BE2C (cell line): ENCODE results near the gene NRK.
"Not testable (repeated sequence)": the region's sequence is repeated elsewhere in the genome, so short reads cannot be mapped to it uniquely, and the experiment has no call there.

Experiments
- DNase-seq: peaks from one replicate; pipeline ENCODE4 v3.0.0-alpha.2; 2020
- H3K27me3 ChIP-seq: fragments of 250-450 bp; sonication (Bioruptor Pico); 2 replicates; pipeline ENCODE4 v1.5.1; 2020; ENCODE audit warnings: mild to moderate bottlenecking
- H3K36me3 ChIP-seq: fragments of 250-450 bp; sonication (Bioruptor Pico); 2 replicates; pipeline ENCODE4 v1.5.1; 2020; ENCODE audit warnings: mild to moderate bottlenecking
- H3K4me1 ChIP-seq: fragments of 250-450 bp; sonication (Bioruptor Pico); 2 replicates; pipeline ENCODE4 v1.5.1; 2020
- H3K4me3 ChIP-seq: 2 replicates; pipeline ENCODE4 v1.5.1; 2011; ENCODE audit warnings: low read depth, low read length
- H3K9me3 ChIP-seq: fragments of 250-450 bp; sonication (Bioruptor Pico); 2 replicates; pipeline ENCODE4 v1.5.1; 2020
- TF ChIP-seq, protein P1 (sequence below): IDR thresholded peaks from 2 replicates; pipeline ENCODE4 v1.5.1; 2012; ENCODE audit warnings: mild to moderate bottlenecking, low read depth, low read length

NRK gene

DNA sequence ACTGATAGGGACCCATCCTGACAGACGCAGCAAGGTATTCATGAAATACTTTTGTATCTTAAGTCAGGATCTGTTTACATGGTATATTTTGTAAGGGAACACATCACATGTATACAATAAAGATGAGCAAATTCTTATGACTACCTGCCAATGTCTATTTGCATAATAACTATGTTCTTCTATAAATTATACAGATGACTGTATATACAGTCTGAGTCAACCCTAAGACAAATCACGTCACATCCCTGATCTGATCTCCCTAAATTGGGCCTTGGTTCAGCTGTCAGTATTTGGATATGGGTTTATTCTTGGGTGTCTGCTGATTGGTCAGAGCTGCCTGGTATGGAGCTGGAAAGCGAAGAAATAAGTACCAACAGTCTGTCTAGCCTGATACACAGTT, 122.9 kb downstream of the NRK start:
- no peaks in the 10 kb centered on the region for H3K4me1 ChIP-seq
- no peaks in the 10 kb centered on the region for H3K9me3 ChIP-seq
- TF ChIP-seq, protein P1, sequence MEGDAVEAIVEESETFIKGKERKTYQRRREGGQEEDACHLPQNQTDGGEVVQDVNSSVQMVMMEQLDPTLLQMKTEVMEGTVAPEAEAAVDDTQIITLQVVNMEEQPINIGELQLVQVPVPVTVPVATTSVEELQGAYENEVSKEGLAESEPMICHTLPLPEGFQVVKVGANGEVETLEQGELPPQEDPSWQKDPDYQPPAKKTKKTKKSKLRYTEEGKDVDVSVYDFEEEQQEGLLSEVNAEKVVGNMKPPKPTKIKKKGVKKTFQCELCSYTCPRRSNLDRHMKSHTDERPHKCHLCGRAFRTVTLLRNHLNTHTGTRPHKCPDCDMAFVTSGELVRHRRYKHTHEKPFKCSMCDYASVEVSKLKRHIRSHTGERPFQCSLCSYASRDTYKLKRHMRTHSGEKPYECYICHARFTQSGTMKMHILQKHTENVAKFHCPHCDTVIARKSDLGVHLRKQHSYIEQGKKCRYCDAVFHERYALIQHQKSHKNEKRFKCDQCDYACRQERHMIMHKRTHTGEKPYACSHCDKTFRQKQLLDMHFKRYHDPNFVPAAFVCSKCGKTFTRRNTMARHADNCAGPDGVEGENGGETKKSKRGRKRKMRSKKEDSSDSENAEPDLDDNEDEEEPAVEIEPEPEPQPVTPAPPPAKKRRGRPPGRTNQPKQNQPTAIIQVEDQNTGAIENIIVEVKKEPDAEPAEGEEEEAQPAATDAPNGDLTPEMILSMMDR, result no peak
- no peak for DNase-seq
- no peak overlapping the region for H3K4me3 ChIP-seq
- H3K27me3 ChIP-seq, result no peaks in the 10 kb centered on the region
- H3K36me3 ChIP-seq, result no peaks in the 10 kb centered on the region

DNA sequence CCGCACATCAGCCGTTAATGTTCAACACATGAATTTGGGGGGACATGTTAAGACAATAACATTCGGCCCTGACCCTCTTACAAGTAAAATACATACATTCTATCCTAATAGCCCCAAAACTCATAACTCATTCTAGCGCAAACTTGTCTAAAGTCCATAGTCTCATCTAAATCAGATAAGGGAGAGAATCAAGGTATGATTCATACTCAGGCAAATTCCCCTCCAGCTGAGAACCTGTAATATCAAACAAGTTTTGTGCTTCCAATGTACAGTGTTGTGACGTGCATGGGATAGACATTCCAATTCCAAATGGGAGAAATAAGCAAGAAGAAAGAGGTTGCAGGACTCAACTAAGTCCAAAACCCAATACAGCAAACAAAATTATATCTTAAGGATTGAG, 147.1 kb downstream of the NRK start:
- Histone ChIP-seq H3K27me3 (no peaks in the 10 kb centered on the region), H3K4me1 (no peaks in the 10 kb centered on the region), H3K36me3 (no peaks in the 10 kb centered on the region), H3K9me3 (no peaks in the 10 kb centered on the region), H3K4me3 (no peak overlapping the region)
- TF ChIP-seq, protein P1, result no peak
- DNase-seq, result no peak

DNA sequence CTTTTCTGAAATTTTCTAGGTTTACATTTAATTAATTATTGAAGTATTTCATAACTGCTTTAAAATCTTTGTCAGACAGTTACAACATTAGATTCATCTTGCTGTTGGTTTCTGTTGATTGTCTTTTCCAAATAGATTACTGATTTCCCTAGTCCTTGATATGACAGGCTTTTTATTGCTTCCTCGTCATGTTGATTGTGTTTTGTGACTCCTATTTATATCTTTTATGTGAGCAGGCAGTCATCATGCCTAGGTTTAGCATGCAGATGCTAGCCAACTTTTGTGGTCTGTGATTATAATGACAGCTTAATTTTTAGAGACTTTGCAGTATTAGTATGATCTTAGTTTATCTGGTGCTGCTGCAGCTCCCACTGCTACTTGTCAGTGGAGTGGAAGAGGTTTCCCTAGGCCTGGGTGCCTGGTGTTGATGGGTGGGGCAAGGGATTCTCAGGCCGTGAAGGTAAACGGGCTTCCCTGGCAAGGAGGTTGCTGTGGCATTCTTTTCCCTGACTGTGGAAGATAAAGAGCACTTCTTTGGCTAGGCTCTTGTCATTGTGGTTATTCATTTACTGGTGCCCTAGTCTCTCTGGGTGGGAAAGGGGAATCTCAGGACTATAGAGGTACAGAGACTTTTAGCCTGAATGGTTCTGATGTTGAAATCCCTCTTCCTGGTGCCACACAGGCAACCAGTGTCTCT, 150.5 kb downstream of the NRK start:
- DNase-seq, result no peak
- Histone ChIP-seq H3K27me3 (no peaks in the 10 kb centered on the region), H3K36me3 (no peaks in the 10 kb centered on the region), H3K9me3 (no peaks in the 10 kb centered on the region), H3K4me1 (no peaks in the 10 kb centered on the region), H3K4me3 (no peak overlapping the region)
- TF ChIP-seq, protein P1, result no peak

DNA sequence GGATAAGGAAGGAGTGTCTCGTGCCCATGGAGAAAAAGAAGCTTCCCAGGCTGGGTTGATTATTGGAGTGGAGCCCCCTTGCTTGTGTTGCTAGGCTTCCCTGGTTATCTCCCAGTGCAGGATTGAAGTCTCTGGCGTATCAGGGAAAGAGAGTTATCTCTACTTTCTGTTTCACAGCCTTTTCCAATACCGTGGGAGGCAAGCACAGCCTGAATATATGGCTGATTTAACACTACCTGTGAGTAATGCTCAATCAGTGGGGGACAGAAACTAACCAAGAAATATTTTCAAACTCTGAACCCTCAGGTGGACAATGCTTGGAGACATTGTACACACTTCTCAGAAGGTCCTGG, 151.0 kb downstream of the NRK start:
- TF ChIP-seq, protein P1, result no peak
- no peaks in the 10 kb centered on the region for H3K27me3 ChIP-seq
- no peaks in the 10 kb centered on the region for H3K4me1 ChIP-seq
- no peak overlapping the region for H3K4me3 ChIP-seq
- no peaks in the 10 kb centered on the region for H3K36me3 ChIP-seq
- no peak for DNase-seq
- H3K9me3 ChIP-seq, result no peaks in the 10 kb centered on the region

DNA sequence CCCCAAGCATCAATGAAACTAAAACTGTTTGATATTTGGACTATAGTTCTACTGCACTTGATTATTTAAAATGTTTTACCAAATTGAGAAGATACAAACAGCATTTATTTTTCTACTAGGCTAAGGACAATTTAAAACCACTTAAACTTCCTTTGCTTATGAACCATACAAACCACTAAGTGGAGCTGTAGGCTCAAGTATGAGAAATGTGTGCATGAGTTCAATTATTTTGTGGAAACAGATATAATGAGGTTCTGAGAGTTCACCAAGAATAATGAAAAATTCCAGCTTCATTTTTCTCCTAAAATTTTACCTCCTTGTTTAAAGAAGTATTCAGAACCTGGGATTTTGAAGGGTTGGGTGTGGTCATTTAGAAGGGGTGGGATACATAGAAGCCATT, 153.0 kb downstream of the NRK start:
- Histone ChIP-seq H3K36me3 (no peaks in the 10 kb centered on the region), H3K9me3 (no peaks in the 10 kb centered on the region), H3K4me3 (no peak overlapping the region), H3K4me1 (no peaks in the 10 kb centered on the region), H3K27me3 (no peaks in the 10 kb centered on the region)
- TF ChIP-seq, protein P1, result no peak
- DNase-seq, result no peak

DNA sequence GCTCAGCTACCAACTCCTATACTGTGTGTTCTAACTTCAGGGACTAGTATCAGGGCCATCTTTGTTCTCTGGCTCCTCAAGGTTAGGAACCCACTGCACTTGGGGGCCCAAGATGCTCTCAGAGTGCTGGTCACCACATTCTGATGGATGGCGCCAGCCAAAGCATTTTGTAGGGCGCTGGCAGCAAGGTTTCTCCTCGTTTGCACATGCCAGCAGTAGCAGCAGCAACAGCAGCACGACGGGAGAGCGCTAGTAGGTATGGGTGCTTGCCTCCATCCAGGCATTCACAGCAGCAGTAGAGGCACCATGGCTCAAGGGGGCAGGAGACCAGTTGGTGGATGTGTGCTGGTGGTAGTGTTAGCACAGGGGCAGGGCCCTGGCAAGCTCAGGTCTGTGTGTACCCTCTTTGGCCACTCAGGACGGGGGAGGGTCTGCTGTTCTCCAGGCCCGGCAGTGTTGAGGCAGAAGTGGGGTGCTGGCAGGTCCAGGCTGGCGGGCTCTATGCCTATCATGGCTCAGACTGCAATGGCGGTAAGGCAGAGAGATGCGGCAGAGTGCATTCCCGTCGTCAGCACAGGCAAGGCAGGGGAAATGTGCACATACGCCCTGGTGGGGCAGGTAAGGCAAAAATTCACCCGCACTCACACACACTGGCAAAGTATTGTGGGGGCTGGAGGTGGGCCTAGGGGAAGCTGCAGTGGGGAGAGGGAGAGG, 159.6 kb downstream of the NRK start:
- no peaks in the 10 kb centered on the region for H3K27me3 ChIP-seq
- H3K9me3 ChIP-seq, result no peaks in the 10 kb centered on the region
- DNase-seq, result no peak
- no peaks in the 10 kb centered on the region for H3K4me1 ChIP-seq
- H3K36me3 ChIP-seq, result no peaks in the 10 kb centered on the region
- no peak overlapping the region for H3K4me3 ChIP-seq
- TF ChIP-seq, protein P1, result no peak

DNA sequence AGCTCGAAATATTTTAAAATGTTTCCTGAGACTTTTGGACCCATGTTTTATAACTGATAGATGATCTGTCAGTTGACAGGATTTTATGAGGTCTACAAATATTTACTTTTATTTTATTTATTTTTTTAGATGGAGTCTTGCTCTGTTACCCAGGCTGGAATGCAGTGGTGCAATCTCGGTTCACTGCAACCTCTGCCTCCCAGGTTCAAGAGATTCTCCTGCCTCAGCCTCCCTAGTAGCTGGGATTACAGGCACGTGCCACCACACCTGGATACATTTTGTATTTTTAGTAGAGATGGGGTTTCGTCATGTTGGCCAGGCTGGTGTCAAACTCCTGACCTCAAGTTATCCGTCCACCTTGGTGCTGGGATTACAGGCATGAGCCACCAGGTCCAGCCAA, 166.1 kb downstream of the NRK start:
- not testable (repeated sequence) for H3K36me3 ChIP-seq, H3K27me3 ChIP-seq, H3K9me3 ChIP-seq, H3K4me1 ChIP-seq, H3K4me3 ChIP-seq, DNase-seq
